Activated CD4-positive, alpha-beta T cell treated with anti-CD3 and anti-CD28 coated beads, Interleukin-2, amount 10 ng/mL, durations not matched to agents 7 days and 5 days (primary cell): ENCODE data around the gene PAIP1. TPM values are rescaled to one million over a fixed set of nuclear protein-coding genes. Genes with fewer than 3 reads are reported as not detected.
"Not testable (repeated sequence)": the region's sequence is repeated elsewhere in the genome, so short reads cannot be mapped to it uniquely, and the experiment has no call there.

Experiments
- CTCF ChIA-PET: fragments of 350-600 bp; sonication (Branson Sonifier 250); formaldehyde crosslinking; loops from one replicate; lab custom pipeline; 2021; ENCODE audit warnings: antibody characterized with exemption; lab: Charles Lee
- POLR2A ChIA-PET: fragments of 350-600 bp; sonication (Branson Sonifier 250); formaldehyde crosslinking; loops from one replicate; lab custom pipeline; 2021; ENCODE audit warnings: antibody characterized with exemption; lab: Charles Lee
- DNase-seq: peaks from one replicate; pipeline ENCODE4 v3.0.0-alpha.2; 2020
- H3K27ac Mint-ChIP-seq: one replicate; pipeline ENCODE4 v1.8.0; 2021; ENCODE audit warnings: mild to moderate bottlenecking, moderate library complexity, mixed read lengths
- H3K27me3 Mint-ChIP-seq: one replicate; pipeline ENCODE4 v1.8.0; 2021; ENCODE audit warnings: mixed read lengths
- H3K36me3 Mint-ChIP-seq: one replicate; pipeline ENCODE4 v1.8.0; 2021; ENCODE audit warnings: low read depth, mixed read lengths
- H3K4me1 Mint-ChIP-seq: one replicate; pipeline ENCODE4 v1.8.0; 2021; ENCODE audit warnings: mixed read lengths
- H3K4me3 Mint-ChIP-seq: one replicate; pipeline ENCODE4 v1.8.0; 2021; ENCODE audit warnings: mild to moderate bottlenecking, moderate library complexity, mixed read lengths
- H3K9me3 Mint-ChIP-seq: one replicate; pipeline ENCODE4 v1.8.0; 2021; ENCODE audit warnings: mixed read lengths
- total RNA-seq, 2 experiments: library from RNA; stranded (reverse); gene quantifications; one replicate each; pipeline ENCODE4 v1.2.3, GENCODE V29; 2021

Gene PAIP1, protein sequence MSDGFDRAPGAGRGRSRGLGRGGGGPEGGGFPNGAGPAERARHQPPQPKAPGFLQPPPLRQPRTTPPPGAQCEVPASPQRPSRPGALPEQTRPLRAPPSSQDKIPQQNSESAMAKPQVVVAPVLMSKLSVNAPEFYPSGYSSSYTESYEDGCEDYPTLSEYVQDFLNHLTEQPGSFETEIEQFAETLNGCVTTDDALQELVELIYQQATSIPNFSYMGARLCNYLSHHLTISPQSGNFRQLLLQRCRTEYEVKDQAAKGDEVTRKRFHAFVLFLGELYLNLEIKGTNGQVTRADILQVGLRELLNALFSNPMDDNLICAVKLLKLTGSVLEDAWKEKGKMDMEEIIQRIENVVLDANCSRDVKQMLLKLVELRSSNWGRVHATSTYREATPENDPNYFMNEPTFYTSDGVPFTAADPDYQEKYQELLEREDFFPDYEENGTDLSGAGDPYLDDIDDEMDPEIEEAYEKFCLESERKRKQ
- 10 to 100 TPM; 35.3 to 37.1 TPM for total RNA-seq

DNA sequence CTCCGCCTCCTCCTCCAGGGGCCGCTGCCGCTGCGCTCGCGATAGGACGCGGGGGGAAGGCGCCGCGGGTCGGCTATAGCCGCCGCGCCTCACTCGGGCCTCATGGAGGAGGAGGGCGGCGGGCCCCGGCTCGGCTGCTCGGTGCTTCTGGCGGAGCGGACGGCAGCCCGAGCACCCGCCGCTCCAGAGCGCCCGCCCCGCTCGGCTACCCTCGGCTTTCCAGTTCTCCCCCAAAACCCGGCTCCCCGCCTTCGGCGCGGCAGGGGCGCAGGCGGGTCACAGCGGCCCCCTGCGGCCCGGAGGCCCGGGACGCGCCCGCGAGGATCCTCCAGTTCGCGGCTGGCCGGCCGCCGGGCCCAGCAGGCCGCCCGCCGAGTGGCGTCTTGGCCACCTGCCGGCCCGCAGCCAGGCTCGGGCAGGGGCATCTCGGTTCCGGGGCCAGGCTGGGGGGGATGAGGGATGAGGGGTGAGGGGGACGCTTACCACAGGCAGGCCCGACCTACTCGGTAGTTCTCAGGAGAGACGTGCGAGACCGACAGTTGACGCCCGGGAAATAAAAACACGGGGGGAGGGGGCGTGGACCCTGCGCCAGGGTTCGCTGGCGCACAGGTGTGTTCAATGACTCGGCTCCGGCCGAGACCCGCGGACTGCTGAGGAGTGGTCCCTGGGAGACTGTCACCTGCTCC is at the start of gene PAIP1:
PAIP1 (minus strand) TSS at position 221 of the 686 bp plus-strand sequence. CDS start 231 bp downstream, outside the sequence.
- ChIA-PET CTCF (interaction anchor here (1.0 to 2.7 kb wide), 2 partner anchors 73 kb away, joined by 4 to 14 read pairs; partner anchors contain the start of gene TMEM267), POLR2A (interaction anchor here (0.7 kb wide), 1 partner anchor 59 kb away, joined by 3 read pairs; no protein-coding TSS in a partner anchor)
- peaks cover 11% of the 10 kb centered on the region for H3K36me3 Mint-ChIP-seq
- H3K9me3 Mint-ChIP-seq: no peaks in the 10 kb centered on the region
- peak within 1 kb of the TSS; percentile 90 for H3K4me3 Mint-ChIP-seq
- H3K27ac Mint-ChIP-seq: peak within 1 kb of the TSS; percentile 95
- peak; percentile 84 for DNase-seq
- peaks cover 11% of the 10 kb centered on the region for H3K27me3 Mint-ChIP-seq
- H3K4me1 Mint-ChIP-seq: peaks cover 21% of the 10 kb centered on the region

DNA sequence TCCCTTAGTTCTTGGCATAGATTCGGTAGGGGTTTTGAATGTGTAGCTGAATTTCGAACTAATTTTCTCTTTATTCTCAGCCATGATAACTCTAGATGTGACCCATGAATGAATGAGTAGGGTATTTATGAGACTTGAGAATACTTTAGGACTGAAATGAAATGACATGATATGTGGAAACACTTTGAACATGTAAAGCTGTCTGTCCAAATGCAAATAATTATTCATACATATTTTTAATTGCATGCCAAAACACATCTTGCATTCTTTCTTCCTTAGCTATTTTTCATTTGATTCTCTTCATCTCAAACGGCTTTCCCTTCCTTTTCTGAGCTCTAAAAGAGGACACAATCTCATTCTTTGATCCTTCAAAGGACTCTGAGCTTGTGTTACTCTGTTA is 49.5 kb upstream of the PAIP1 start:
- Mint-ChIP-seq H3K27ac (no peak overlapping the region), H3K36me3 (peaks cover 58% of the 10 kb centered on the region), H3K27me3 (no peaks in the 10 kb centered on the region), H3K4me1 (peaks cover 51% of the 10 kb centered on the region), H3K9me3 (peaks cover 6% of the 10 kb centered on the region), H3K4me3 (no peak overlapping the region)
- DNase-seq: no peak
- ChIA-PET CTCF (interaction anchor here (1.2 kb wide), 1 partner anchor 9 kb away, joined by 3 read pairs; no protein-coding TSS in a partner anchor), POLR2A (no interaction called here)

DNA sequence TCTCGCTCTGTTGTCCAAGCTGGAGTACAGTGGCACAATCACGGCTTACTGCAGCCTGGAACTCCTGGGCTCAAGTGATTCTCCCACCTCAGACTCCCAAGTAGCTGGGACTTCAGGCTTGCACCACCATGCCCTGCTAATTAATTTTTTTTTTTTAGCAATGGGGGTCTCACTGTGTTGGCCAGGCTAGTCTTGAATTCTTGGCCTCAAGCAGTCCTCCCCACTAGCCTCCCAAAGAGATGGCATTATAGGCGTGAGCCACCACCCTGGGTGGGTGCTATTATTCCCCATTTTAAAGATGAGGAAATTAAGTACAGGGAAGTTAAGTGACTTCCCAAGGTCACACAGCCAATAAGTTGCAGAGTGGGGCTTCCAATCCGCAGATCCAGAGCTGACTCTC is 47.8 kb upstream of the PAIP1 start:
- Mint-ChIP-seq H3K4me3 (peak overlapping the region; percentile 85), H3K36me3 (peaks cover 47% of the 10 kb centered on the region), H3K9me3 (peaks cover 6% of the 10 kb centered on the region), H3K27ac (no peak overlapping the region), H3K27me3 (no peaks in the 10 kb centered on the region), H3K4me1 (peaks cover 49% of the 10 kb centered on the region)
- no peak for DNase-seq
- CTCF ChIA-PET: no interaction called here
- POLR2A ChIA-PET: interaction anchor here (1.1 kb wide), 1 partner anchor 121 kb away, joined by 5 read pairs; the partner anchor contains the start of gene TMEM267

DNA sequence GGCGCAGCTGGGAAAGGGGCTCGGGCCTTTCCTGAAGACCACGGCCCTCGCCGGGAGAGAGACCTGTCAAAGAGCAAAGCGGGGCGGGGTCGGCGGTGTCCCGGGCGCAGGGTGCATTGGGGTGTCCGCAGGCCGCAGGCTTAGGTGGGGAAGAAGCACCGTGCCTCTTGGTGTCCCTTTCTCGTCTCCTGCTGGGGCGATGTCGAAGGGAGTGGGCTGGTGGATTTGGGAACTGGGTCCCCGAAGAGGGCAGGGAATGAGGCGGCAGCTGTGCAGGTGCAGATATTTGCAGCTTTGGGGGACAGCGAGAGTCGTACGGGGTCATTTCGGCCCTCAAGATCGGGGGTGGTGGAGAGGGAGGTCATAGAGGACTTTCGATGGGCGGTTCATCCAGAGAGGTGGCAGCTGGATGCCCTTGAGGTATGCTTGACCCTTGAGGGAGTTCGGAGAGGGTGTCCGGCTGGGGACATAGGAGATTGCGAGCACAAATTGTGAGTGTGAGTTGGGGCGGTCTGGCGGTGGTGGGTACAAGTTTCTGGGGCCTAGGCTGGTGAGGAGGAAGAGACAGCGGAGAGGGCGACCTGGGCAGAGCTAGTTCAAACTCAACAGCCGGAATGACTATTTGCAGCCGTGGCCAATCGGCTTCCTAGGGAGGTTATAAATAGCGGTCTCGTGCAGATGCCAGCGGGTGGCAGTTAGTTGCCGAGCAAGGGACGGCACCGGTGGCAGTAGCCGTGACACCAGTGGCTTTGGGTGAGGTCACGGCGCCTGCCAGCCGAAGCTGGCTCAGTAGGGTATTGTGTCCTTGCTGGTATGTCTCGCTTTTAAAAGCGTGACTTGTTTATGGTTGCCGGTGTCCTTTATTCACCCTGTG is 46.7 kb upstream of the PAIP1 start:
- CTCF ChIA-PET: interaction anchor here (0.6 to 1.5 kb wide), 6 partner anchors 8 to 498 kb away, joined by 3 to 5 read pairs (median 3); no protein-coding TSS in a partner anchor
- Mint-ChIP-seq H3K9me3 (peaks cover 6% of the 10 kb centered on the region), H3K4me1 (peaks cover 43% of the 10 kb centered on the region), H3K4me3 (peak overlapping the region; percentile 85), H3K36me3 (peaks cover 40% of the 10 kb centered on the region), H3K27ac (peak overlapping the region; percentile 91), H3K27me3 (no peaks in the 10 kb centered on the region)
- POLR2A ChIA-PET: interaction anchor here (0.7 to 1.1 kb wide), 2 partner anchors 13 to 120 kb away, joined by 3 to 5 read pairs; partner anchors contain the start of gene TMEM267
- peak; percentile 74 for DNase-seq

DNA sequence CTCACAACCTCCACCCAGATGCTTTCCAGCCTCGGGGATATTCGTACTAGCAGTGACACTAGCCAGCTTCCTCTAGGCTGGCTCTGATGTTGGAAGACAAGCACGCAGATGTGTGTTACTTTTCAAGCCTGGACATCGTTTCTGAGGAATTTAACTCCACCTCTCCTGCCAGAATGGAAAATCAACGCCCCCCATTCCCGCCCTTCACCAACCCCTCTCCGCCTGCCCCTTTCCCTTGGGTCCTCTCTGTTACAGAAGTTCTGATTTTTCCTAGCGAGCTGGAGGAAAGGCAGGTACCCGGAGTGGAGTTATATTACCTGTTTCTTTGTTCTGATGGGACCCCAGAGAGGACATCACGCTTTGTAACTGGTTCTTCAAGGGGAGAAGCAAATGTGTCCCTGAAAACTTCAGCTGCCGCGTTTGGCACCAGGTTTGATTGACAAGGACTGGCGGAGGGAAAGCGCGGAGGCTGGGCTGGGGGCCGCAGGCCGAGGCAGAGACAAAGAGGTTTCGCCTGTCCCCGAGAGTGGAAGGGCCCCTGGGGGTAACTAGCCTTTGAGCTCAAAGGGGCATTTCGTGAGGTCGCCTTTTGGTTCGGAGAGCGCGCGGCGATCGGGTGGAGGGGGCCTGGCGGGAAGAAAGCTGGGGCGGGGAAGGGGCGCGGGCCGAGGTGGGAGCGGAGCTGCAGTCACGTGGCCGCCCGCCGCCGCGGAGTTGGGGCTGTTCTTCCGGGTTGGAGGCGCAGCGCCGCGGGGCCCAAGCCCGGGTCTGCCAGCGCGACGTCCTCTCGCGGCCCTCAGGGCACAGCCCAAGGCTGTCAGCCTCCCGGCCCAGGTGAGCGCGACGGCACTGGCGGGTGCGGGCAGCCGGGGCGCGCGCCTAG is 45.8 kb upstream of the PAIP1 start, which contains the start of gene NNT:
NNT (plus strand) TSS at position 720 of the 883 bp plus-strand sequence. CDS start 6,016 bp downstream, outside the sequence.
- peaks cover 41% of the 10 kb centered on the region for H3K36me3 Mint-ChIP-seq
- DNase-seq: peak; percentile 83
- H3K27ac Mint-ChIP-seq: peak within 1 kb of the TSS; percentile 91
- POLR2A ChIA-PET: interaction anchor here (0.6 to 0.7 kb wide), 2 partner anchors 12 to 108 kb away, joined by 3 to 9 read pairs; no protein-coding TSS in a partner anchor
- H3K4me1 Mint-ChIP-seq: peaks cover 37% of the 10 kb centered on the region
- CTCF ChIA-PET: interaction anchor here (0.7 to 1.5 kb wide), 4 partner anchors 14 to 118 kb away, joined by 3 to 5 read pairs (median 4); no protein-coding TSS in a partner anchor
- peaks cover 6% of the 10 kb centered on the region for H3K9me3 Mint-ChIP-seq
- no peaks in the 10 kb centered on the region for H3K27me3 Mint-ChIP-seq
- peak within 1 kb of the TSS; percentile 85 for H3K4me3 Mint-ChIP-seq

DNA sequence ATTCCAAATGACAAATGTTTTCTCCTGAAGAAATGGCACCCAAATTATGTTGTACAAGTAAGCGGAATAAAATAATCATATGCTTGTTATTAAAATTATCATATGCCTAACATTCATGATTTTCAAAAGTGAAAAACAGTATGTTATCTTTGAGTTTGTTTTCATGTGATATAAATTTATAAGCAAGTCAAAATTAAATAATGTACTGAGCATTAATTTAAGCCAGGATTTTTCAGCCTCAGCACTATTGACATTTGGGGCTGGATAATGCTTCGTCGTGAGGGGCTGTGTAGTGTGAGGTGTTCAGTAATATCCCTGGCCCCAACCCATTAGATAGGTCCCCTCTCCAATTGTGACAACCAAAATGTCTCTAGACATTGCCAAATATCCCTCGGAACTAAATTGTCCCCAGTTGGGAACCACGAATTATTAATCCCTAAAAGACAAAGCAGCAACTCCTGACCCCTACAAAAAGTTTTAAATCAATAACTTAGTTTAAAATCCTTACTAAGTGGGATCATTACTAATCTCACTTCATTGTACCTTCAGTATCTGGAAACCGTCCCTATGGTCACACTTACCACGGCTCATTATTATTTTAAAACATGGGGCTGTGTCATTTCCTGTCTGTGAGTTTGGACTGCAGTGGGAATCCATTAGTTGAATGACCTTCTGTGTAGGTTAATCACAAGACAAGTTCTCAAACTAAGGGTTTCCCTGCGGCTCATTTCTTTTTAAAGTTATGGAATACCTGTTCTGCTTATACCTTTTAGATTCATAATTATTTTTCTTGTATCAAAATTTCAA is 44.8 kb upstream of the PAIP1 start:
- peaks cover 32% of the 10 kb centered on the region for H3K4me1 Mint-ChIP-seq
- DNase-seq: no peak
- no peaks in the 10 kb centered on the region for H3K27me3 Mint-ChIP-seq
- H3K4me3 Mint-ChIP-seq: peak overlapping the region; percentile 85
- POLR2A ChIA-PET: no interaction called here
- H3K9me3 Mint-ChIP-seq: peaks cover 4% of the 10 kb centered on the region
- H3K27ac Mint-ChIP-seq: peak overlapping the region; percentile 91
- peaks cover 35% of the 10 kb centered on the region for H3K36me3 Mint-ChIP-seq
- CTCF ChIA-PET: interaction anchor here (0.6 to 1.6 kb wide), 2 partner anchors 11 to 1828 kb away, joined by 3 to 5 read pairs; no protein-coding TSS in a partner anchor

DNA sequence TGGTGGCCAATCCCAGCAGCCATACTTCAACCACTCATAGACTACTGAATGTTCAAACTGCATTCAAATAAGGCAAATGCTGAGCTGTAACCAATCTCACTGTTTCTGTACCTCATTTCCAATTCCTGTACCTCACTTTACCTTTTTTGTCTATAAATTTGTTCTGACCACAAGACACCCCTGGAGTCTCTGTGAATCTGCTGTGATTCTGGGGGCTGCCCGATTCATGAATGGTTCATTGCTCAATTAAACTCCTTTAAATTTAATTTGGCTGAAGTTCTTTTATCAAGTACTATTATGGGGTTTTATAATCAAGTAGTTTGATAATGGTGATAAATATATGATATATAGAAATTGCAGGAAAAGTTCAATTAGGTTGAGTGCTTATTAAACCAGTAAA is 42.0 kb upstream of the PAIP1 start:
- POLR2A ChIA-PET, DNase-seq, H3K9me3 Mint-ChIP-seq, CTCF ChIA-PET, H3K4me3 Mint-ChIP-seq, H3K27me3 Mint-ChIP-seq, H3K27ac Mint-ChIP-seq: not testable (repeated sequence)
- peaks cover 20% of the 10 kb centered on the region for H3K36me3 Mint-ChIP-seq
- peaks cover 16% of the 10 kb centered on the region for H3K4me1 Mint-ChIP-seq

DNA sequence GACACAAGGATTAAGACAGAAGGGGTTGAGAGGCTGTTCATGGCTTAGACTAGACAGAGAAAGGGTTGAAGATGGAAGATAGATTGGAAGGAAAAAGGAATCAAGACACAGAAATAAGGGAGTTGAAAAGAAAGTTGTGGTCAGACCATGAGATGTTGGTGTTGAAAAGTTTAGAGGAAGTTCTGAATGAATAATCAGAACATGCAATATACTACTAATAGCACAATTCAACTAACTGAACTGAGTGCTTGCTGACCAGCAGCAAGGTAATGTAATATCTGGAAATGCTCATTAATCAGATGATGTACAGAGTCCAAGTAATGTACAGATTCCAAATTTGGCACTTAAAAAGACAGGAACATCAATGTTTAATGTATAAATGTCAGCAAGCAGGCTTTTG is 35.5 kb upstream of the PAIP1 start:
- Mint-ChIP-seq H3K36me3 (peaks cover 10% of the 10 kb centered on the region), H3K27ac (no peak overlapping the region), H3K4me3 (no peak overlapping the region), H3K9me3 (no peaks in the 10 kb centered on the region), H3K4me1 (no peaks in the 10 kb centered on the region), H3K27me3 (no peaks in the 10 kb centered on the region)
- ChIA-PET POLR2A (no interaction called here), CTCF (no interaction called here)
- DNase-seq: no peak

DNA sequence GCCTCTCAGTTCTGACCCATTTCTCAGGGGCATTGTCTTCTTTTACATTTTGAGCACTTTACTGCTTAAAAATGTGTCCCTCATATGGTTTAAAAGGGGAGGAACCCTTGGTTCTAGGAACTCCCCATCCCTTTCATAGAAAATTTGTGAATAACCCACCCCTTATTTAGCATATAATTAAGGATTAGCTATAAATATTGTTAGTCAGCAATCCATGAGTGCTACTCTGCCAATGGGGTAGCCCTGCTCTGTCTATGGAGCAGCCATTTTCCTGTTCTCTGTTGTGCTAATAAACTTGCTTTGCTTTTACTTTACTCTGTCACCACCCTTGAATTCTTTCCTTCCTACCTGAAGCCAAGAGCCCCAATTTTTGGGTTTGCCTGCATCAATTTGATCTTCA is 33.8 kb upstream of the PAIP1 start:
- POLR2A ChIA-PET: interaction anchor here (0.5 to 0.6 kb wide), 2 partner anchors 12 to 25 kb away, joined by 3 read pairs; partner anchors contain the start of gene NNT
- DNase-seq: no peak

DNA sequence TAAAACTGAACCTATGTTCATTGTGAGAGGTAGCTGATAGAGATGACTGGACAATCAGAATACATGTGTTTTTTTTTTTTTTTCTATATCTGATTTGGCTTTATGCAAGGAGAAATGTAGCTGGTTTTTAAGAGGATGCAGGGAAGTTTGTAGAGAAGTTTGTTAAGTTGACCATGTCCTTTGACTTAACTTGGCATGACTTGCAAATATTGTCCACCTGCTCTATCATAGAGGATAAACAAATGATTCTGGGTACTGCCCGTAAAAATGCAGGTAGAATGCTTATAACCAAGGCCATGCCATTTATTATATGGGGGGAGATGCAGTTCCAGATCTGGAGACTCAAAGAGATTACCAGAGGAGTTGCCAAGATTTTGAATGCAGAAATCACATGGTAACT is 32.4 kb upstream of the PAIP1 start:
- Mint-ChIP-seq H3K27ac (no peak overlapping the region), H3K4me3 (no peak overlapping the region), H3K27me3 (no peaks in the 10 kb centered on the region), H3K36me3 (peaks cover 12% of the 10 kb centered on the region), H3K4me1 (no peaks in the 10 kb centered on the region), H3K9me3 (no peaks in the 10 kb centered on the region)
- DNase-seq: no peak
- ChIA-PET CTCF (no interaction called here), POLR2A (no interaction called here)

More for the DNA sequence above, 33.8 kb upstream of the PAIP1 start:
- Mint-ChIP-seq H3K4me1 (no peaks in the 10 kb centered on the region), H3K36me3 (peaks cover 12% of the 10 kb centered on the region), H3K9me3 (no peaks in the 10 kb centered on the region), H3K27me3 (no peaks in the 10 kb centered on the region), H3K4me3 (no peak overlapping the region), H3K27ac (no peak overlapping the region)
- CTCF ChIA-PET: interaction anchor here (1.3 kb wide), 1 partner anchor 10 kb away, joined by 5 read pairs; no protein-coding TSS in a partner anchor
